Cardiac muscle cell (in vitro differentiated cells and primary cell): Measurements from ENCODE around the gene CHRNA1. TPM values are rescaled to one million over a fixed set of nuclear protein-coding genes. Genes with fewer than 3 reads are reported as not detected.

Experiments
- DNase-seq, 2 donors: peaks; one replicate each; pipeline versions ENCODE4 v3.0.0 to v3.0.0-alpha.2; 2010 to 2017; ENCODE audit warnings: low read depth in 1 of 2, low spot score in 1 of 2
- H3K27ac ChIP-seq: fragments of 200-600 bp; sonication (generic); 2 replicates; pipeline ENCODE4 v1.5.1; 2016
- H3K27me3 ChIP-seq: fragments of 200-600 bp; sonication (generic); 2 replicates; pipeline ENCODE4 v1.6.0; 2016; ENCODE audit warnings: control low read depth
- H3K36me3 ChIP-seq: fragments of 200-600 bp; sonication (generic); 2 replicates; pipeline ENCODE4 v1.5.1; 2016; ENCODE audit warnings: control low read depth
- H3K4me1 ChIP-seq: fragments of 200-600 bp; sonication (generic); 2 replicates; pipeline ENCODE4 v1.8.1; 2017; ENCODE audit warnings: low read depth, mild to moderate bottlenecking, mixed run types
- H3K4me3 ChIP-seq: fragments of 200-600 bp; sonication (generic); 2 replicates; pipeline ENCODE4 v1.5.1; 2016; ENCODE audit warnings: mild to moderate bottlenecking
- H3K9me3 ChIP-seq: fragments of 200-600 bp; sonication (generic); 2 replicates; pipeline ENCODE4 v1.5.1; 2017; ENCODE audit warnings: low read depth, mild to moderate bottlenecking, control low read depth
- CTCF ChIP-seq: IDR thresholded peaks from 2 replicates; pipeline ENCODE4 v1.5.1; 2012; ENCODE audit warnings: low read depth, mild to moderate bottlenecking, low read length
- polyA plus RNA-seq: library from polyadenylated mRNA; unstranded; fragments of >200 nt; fragmentation: Nextera tagmentation; extraction: Ambion mirVana; gene quantifications from 2 replicates; pipeline ENCODE4 v1.2.1, GENCODE V29; 2016
- total RNA-seq: library from RNA; depleted of rRNA; stranded (reverse); fragments of >200 nt; gene quantifications from 2 replicates; pipeline ENCODE4 v1.2.3, GENCODE V29; 2016

Gene CHRNA1
- total and polyA plus RNA-seq, 2 experiments from 2014 or later, result 1.1 TPM; not detected in 1

- Histone ChIP-seq H3K9me3 (no peaks in the 10 kb centered on the region), H3K4me1 (no peaks in the 10 kb centered on the region), H3K4me3 (no peak overlapping the region), H3K27me3 (peaks cover 6% of the 10 kb centered on the region), H3K36me3 (no peaks in the 10 kb centered on the region), H3K27ac (no peak overlapping the region)
- peak; percentile 61 for TF ChIP-seq CTCF
- DNase-seq, result peak; percentile 57 to 72
These were observed 64.1 kb downstream of the CHRNA1 start for GRCh38 chr2:174699993-174700766.

Other genes starting within 250 kb of the CHRNA1 start
- 6.0 and 16.7 TPM in 2 replicates for gene WIPF1, start 166.7 kb downstream of the CHRNA1 start, total RNA-seq
- 8.3 and 18.3 TPM in 2 replicates for gene WIPF1, start 166.7 kb downstream of the CHRNA1 start, polyA plus RNA-seq
- gene CHN1, start 240.9 kb upstream of the CHRNA1 start, total RNA-seq, result 47.0 and 64.3 TPM in 2 replicates
- gene CHN1, start 240.9 kb upstream of the CHRNA1 start, polyA plus RNA-seq, result 70.8 and 90.2 TPM in 2 replicates